Ureter (tissue), 1 donor: ENCODE results near the gene RFX4. TPM values are rescaled to one million over a fixed set of nuclear protein-coding genes. Genes with fewer than 3 reads are reported as not detected.

ENCODE experiments used
- DNase-seq: peaks from one replicate; pipeline ENCODE4 v3.0.0-alpha.2; 2020; ENCODE audit warnings: low spot score
- total RNA-seq: library from RNA; stranded (reverse); gene quantifications from one replicate; pipeline ENCODE4 v1.2.4, GENCODE V29; 2023
- donor health status: DM: yes; HTN: yes; CAD: no.

Gene RFX4
- total RNA-seq, 1 donor from 2014 or later = not detected

DNA sequence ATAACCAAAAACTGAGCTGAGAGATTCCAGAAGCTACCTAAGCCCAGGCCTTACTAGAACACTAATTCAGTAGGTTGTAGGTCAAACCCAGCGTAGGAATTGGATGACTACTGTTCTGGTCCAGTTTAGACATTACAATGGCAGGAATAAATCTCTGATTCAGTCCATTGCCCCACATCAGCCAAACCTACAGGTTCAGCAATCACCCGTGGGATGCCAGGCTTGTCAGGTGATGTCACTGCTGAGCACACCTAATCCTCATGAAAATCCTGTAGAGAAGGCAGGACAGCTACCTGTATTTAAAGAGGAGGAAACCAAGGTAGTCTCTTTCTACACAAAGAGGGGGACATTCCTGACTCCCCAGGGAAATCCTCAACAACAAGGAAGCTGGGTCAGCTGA is 63.7 kb downstream of the RFX4 start:
- DNase-seq = no peak

DNA sequence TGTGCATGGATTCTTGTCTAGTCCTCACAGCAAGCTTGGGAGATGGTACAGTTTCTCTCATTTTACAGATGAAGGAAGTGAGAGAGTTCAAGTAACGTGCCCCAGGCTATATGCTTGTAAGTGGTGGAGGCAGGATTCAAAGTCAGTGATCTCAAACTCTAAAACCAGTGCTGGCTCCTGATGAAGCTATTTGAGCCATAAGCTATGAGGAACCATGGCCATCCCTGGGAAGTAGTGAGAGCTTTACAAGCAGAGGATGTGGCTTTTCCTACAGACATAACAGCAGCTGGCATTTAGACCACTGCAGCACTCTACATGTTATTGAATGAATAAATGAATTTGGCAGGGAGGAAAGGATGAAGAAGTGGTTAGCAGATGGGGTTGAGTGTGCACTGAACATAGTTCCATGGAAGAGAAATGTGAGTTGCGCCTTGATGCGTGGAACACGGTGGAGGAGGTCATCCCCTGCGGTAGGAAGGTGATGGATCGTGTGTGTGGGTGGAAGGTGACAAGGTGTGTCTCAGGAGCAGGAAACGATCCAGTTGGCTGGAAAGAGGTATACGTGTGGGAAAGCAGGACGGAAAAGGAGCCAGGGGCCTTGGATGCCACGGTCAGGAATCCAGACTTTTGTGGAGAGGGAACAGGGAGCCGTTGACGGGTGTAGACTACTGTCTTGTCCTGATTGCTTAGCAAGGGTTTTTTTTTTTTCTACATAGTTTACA is 65.2 kb downstream of the RFX4 start:
- no peak for DNase-seq

DNA sequence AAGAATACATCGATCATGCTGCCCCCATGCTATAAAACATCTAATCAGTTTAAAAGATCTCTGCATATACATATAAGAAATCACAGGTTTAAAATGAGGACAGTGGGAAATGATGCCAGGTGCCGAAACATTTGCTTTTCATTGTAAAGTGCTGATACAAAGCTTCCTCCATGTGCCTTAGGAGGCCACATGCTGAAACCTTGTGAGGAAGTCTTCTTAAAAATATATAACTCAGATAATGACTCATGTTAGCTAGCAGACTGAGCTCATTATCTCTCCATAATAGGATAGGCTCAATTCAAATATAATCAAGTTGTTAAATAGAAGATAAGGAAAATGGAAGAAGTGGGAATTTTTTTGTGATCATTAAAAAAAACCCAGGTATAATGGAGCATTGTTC is 65.9 kb downstream of the RFX4 start:
- no peak for DNase-seq

DNA sequence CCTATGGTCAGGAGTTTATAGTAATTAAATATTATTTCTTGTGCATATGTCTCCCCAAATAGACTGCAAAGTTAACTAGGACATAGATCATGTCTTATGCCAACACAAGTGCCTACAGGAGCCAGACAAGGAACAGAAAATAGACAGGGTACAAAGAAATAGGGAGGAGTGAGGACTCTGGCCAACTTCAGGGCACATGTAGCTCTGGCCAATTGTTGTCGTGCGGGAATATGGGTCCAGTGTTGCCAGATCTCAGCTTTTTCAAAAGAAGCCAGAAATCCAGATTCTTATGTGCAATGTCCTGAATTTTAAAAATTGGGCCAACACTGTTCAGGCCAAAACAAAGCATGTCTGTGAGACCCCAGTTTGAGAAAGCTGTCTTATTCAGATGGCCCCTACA is 68.7 kb downstream of the RFX4 start:
- DNase-seq = no peak

DNA sequence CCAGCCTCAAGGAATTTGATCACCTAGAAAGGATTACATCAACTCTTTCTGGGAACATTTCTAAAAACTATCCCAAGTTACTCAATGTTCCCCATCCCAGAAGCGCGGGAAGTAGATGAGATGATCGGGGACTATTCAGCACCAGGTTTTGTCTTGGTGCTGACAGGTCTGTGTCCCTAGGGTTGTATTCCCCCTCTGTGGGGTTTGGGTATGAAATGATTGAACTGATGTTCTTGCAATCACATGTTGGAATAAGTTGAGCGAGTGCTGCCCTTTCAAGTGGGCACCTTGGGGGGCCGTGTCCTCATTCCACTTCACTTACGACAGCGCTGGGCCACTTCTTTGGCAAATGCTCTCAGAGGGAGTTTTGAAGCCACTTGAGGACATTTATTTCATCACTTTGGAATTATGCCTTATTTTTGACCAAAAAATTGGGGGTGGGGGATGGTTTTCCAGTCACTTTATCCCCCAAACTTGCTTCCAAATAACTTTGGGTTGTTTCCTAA is 69.8 kb downstream of the RFX4 start:
- DNase-seq = no peak

DNA sequence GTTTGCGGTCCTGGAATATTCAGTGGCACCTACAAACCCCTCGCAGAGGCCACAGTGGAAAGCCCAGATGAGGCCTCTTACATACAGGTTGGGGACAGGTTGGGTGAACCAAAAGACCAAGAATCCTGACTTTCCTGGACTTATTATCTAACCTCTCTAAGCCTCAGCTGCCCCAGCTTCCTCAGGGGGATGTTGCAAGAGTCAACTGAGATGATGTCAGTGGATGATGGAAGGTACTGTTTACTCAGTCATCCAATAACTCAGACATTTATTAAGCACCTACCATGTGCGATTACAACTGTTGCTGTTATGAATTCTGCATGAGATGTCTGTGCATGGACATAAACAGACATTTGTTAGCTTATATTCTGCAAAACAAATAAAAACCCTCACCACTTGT is 72.8 kb downstream of the RFX4 start:
- no peak for DNase-seq

DNA sequence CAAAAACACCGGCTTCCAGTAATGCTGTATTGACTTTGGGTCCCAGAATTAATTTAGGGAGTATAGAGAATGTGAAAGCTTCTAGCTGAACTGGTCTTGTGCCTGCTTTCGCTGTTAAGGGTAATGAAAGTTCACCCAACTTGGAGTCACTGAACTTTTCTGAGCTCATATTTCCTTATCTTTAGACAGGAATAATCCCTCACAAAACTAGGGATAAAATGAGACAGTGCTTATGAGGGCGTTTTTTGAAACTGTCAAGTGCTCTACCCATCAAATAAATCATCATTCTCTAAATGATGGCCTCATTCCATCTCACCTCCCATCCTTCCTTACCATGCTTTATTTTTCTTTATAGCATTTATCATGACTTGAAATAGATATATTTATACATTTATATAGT is 74.7 kb downstream of the RFX4 start:
- no peak for DNase-seq

DNA sequence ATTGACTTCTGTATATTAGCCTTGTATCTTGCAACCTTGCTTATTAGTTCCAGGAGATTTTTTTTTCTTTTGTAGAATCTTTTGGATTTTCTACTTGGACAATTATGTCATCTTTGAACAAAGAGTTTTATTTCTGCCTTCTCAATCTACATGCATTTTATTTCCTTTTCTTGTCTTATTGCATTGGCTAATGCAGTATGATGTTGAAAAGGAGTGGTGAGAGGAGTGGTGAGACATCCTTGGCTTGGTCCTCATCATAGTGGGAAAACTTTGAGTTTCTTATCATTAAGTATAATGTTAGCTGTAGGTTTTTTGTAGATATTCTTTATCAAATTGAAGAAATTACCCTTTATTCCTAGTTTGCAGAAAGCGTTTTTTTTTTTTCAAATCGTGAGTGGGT is 80.6 kb downstream of the RFX4 start:
- no peak for DNase-seq

DNA sequence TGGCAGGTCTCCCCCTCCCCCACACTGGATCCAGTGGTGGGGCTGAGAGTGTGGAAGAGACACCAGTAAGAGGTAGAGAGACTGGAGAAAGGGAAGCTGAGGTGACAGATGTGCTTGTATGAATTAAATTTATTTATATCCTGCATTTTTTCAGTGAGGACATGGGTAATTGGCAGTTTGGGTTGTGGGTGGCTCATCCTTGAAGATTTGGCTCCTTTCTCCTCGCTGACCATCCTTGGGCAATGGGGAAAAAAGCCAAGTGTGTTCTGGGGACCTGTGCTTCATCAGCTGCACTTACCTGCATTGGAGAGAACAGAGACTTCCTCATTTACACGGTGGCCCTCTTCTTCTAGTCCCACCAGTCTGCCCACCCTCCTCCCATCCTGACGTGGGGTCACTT is 86.4 kb downstream of the RFX4 start:
- no peak for DNase-seq

DNA sequence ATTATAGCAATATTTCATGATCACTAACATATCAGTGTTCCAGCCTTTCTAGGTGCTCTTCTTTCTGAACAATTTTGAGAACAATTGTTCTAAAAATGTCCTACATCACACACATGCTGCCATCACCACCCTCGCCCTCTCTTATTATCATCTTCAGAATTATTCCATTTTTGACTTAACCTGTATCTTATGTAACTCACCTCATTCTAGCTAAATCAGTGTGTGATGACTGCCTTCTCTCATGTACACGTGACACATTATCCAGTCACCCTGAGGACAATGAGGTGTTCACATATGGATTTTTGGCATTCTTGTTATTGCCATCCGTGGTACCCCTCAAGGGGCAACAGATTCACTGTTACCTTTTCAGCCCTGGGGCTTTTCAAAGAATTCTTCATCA is 87.3 kb downstream of the RFX4 start:
- DNase-seq = no peak

DNA sequence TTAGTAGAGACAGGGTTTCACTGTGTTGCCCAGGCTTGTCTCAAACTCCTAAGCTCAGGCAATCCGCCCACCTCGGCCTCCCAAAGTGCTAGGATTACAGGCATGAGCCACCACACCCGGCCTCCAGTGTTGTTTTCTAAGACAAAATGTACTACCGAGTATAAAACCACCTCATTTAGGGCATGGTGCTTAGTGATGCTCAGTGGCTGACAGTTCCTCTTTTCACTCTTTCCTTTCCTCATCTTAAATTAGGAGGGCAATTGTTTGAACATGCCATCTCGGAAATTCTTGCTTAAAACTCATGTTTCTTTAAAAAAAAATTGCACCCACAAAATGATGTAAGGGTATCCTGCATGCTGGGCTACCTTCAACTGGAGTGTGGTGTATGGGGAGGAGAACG is 89.0 kb downstream of the RFX4 start:
- no peak for DNase-seq

DNA sequence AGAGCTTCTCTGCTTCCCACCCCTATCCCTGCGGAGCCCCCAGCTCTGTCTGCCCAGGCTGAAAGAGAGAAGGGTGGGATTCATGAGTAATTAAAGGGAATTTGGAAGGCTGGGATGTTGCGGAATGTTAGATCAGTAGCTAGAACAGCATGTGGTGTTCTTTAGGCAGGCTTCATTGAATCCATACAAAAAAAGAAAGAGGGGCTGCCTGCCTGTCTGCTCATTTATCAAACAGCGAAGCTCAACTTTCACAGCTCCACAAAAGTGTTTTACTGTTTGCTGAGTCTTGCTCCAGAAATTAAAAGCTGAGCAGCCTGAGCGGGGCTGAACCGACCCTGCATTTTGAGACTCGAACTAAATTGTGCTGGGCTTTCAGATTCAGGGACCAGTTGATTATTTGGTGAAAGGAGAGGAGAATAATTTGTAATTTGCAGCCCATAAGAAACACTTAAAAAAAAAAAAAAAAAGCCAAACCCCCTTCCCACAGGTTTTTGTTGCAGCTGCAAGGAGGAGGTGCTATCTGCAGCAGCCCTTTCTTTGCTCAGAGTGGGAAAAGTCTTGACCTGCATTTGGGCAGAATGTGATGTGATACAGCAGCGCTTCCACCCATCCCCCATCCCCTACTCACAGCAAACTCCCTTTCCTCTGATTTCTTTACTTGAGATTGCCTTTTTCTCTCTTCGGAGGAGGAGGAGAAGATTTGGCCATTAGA is 89.7 kb downstream of the RFX4 start:
- no peak for DNase-seq

DNA sequence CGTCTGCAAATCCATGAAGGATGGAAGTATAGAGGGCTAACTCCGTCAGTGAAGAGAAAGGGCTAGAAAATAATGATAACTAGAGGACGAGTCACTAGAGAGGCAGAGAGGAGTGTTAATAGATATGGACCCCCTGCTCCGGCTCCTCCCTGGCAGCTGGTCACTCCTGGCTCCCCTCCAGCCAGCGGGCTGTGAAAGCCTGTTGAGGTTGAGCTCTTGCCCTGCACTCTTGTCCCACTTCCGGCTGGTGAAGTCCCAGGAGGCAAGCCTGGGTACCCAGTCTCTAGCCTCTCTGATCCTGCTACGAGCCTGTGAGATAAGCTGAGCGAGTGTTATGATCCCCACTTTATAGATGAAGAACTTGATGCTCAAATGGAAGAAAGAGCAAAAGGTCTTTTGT is 90.3 kb downstream of the RFX4 start:
- DNase-seq = no peak

DNA sequence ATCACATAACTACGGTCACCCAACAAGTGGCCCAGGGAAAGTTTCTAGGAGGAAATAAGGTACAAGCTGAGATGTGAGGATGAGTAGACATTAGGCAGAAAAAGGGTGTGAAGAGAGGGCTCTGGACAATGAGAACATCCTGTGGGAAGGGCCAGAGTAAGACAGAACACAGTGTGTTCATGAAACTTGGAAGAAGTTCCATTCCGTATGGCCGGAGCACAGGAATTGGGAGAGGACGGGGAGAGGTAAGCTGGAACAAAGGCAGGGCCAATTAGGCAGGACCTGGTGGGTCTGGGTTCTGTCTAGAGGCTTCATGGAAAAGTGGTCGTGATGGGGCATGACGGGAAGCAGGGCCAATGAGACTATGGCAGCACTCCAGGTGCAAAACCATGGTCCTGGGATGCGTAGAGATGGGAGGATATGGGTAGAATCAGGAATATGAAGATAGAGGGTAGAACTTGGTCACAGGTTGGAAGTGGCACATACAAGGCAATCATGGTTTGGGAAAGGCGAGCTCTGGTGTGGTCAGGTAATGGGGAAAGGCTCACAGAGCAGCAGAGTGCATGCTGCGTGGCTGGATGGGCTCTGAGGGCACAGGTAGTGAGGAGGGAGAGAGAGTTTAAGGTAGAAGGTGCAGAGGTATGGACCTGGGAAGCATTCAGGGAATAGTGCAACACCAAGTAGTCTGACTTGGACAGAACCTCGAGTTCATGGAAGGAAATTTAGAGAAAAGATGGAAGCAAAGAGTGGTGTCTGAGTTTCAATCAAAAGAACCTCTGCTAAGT is 93.0 kb downstream of the RFX4 start:
- no peak for DNase-seq

DNA sequence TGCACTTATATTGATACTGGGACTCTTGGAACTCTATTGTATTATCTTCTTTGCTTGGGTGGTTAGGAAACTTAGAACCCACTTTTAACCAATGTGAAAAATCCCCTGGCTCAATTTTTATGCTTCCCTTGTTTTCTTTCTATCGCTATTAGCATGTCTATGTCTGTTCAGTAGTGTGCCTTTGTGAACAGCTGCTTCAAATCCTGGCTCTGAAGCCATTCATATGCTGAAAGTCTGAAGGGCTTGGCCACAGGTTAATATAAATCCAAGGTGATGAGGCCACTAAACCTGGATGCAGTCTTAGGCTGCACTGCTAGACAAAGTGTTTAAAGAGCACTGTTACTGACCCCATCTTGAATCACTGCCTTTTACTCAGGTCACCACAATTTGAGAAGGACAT is 96.8 kb downstream of the RFX4 start:
- no peak for DNase-seq

DNA sequence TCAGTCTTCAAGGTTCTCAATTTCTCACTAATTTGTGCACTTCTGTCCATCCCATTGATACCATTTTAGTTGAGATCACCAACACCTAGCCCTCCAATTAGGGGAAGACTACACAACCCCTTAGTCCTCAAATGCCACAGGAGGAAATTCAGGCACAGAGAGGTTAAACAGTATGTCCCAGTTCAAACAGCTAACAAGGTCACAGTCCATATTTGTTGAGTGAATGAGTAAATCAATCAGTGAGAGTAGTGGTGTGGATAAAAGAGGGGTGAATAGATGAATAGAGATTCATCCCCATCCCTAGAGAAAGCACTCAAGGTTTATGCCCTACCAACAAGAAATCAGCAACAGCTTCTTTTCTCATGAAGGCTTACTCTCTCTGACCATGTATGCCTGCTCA is 97.5 kb downstream of the RFX4 start:
- no peak for DNase-seq

DNA sequence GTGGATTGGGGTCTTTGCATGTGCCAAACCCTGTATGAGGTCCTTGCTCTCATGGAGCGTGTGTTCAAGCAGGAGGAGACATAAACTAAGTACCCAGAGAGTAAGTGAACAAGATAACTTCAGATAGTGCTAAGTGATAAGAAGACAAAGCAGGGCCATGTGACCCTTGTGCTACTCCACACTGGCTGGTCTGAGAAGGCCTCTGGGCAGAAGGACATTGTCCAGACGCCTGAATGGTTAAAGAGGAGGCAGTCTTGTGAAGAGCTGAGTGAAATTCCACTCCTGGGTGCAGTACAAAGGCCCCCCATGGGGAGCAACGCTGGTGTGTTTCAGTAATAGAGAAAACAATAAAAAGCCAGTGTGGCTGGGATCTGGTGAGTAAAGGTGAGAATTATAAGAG is 98.4 kb downstream of the RFX4 start:
- no peak for DNase-seq

DNA sequence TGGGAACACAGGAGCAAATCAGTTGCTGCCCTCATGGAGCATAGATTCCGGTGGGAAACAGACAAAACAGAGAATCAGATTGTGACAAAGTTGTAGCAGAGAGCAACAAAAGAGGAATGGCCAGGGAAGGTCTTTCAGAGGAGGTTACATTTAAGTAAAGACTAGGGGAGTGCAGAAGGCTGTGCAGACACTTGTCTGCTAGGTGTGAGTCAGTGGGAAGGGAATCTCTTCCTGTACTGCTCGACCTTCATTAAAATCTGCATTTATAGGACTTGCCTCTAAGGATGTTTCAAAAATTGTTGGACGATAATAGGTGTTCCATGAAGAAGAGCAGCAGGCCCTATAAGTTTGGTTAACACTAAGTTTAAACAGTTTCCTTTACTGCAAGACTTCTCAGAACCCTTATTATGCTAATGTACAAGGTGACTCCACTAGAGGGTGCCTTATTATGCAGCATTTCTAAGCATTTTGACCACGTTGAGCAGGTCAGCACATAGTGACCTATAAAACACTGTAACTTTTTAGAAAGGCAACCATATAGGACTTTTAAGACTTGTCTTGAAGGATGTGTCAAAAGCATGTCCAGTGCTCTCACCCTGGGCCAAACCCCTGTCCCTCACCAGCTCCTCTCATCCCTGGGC is 99.9 kb downstream of the RFX4 start:
- no peak for DNase-seq

DNA sequence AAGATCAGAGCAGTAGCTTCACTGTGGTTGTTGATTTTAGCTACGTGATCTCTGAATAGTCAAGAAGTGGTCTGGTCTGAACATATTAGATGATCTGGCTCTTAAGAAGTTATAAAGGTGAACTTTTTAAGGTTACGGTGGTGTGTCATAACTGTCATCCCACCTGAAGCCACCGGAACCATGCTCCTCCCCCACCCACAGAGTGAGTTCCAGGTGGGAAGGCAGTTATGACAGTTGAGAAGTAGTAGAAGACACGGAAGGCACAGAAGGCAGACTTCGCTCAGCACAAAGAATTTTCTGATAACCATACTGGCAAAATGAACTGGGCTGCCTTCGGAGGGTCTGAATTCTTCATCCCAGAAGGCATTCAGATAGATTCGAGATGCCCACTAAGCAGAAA is 101.7 kb downstream of the RFX4 start:
- no peak for DNase-seq

DNA sequence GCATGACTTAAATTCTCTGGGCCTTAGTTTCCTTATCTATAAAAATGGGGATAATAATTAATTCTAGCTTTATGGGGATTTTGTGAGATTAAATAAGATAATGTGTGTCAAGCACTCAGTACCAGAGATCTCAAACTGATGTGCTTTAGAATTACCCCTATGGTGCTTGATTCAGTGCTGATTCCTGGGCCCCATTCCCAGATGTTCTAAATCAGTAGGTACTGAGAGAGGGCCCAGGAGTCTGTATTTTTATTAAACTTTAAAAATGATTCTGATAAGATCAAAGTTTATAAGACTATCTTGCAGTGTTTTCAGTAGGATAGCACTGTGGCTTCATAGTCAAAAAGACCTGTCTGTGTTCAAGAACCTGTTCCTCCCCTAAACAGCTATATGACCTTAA is 102.6 kb downstream of the RFX4 start:
- DNase-seq = no peak

DNA sequence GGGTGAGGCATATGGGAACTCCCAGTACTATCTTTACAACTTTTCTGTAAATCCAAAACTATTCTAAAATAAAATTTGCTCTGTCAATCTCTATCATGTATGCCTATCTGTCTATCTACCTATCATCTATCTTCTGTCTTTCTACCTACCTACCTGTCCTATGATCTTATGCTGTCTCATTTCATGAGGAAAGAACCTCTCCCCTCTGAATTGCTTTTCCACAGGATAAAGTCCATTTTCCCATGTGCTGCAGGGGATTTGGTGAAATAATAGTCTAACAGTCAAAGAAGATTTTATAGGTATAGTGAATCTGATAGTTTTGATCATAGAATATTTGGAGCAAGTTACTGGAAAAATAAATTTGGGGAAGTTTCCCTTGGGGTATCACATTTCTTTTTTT is 104.9 kb downstream of the RFX4 start:
- DNase-seq = no peak

DNA sequence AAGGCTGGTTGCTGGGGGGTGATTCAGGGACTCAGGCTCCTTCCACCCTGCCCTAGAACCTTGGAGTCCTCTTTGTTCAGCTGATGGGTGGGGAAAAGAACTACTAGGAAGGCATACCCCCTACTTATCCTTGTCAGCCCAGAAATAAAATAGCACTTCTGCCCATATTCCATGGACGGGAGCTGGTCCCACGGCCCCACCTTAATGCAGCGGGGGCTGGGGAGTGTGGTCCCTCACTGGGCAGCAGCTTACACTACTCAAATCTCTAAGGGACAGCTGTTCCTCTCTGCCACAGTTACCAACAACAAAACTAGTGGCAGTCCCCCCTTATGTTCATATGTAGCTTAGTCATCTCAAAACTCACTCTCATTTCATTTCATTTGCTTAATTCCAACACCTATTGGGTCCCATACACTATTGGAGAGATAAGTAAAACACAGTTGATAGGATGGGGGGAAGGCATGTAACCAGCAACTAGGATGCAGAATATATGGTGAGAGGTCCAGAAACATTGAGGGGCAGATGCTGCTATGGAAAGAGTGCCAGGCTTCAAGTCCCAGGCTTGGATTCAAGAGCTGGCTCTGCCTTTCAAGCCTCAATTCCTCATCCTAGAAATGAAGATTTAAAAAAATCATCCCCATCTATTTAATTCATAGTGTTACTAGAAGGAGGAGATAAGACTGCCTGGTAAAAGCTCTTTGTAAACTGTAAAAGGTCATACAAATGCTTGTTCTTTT is 107.9 kb downstream of the RFX4 start:
- DNase-seq = no peak
